Parathyroid adenoma (tissue), 2 donors: ENCODE measurements around the gene LAMA3.

Experiments
- H2AFZ ChIP-seq: fragments of 300-600 bp; sonication (generic); one replicate; pipeline ENCODE4 v1.7.0; 2017; ENCODE audit warnings: antibody characterized with exemption, mild to moderate bottlenecking
- H3K27ac ChIP-seq: fragments of 300-600 bp; sonication (generic); one replicate; pipeline ENCODE4 v1.7.0; 2017
- H3K27me3 ChIP-seq: fragments of 300-600 bp; sonication (generic); one replicate; pipeline ENCODE4 v1.7.0; 2017; ENCODE audit warnings: low read length; ENCODE audit not compliant: control insufficient read depth, insufficient read depth
- H3K36me3 ChIP-seq: fragments of 300-600 bp; sonication (generic); one replicate; pipeline ENCODE4 v1.7.0; 2017; ENCODE audit warnings: low read length; ENCODE audit not compliant: control insufficient read depth, insufficient read depth
- H3K4me1 ChIP-seq: fragments of 300-600 bp; sonication (generic); one replicate; pipeline ENCODE4 v1.7.0; 2017; ENCODE audit warnings: control low read depth
- H3K4me2 ChIP-seq: fragments of 300-600 bp; sonication (generic); one replicate; pipeline ENCODE4 v1.7.0; 2017; ENCODE audit warnings: low read length
- H3K4me3 ChIP-seq: fragments of 300-600 bp; sonication (generic); one replicate; pipeline ENCODE4 v1.7.0; 2017; ENCODE audit warnings: low read depth, low read length
- H3K79me2 ChIP-seq: fragments of 300-600 bp; sonication (generic); one replicate; pipeline ENCODE4 v1.7.0; 2017; ENCODE audit warnings: control low read depth
- H3K9ac ChIP-seq: fragments of 300-600 bp; sonication (generic); one replicate; pipeline ENCODE4 v1.7.0; 2017; ENCODE audit warnings: mild to moderate bottlenecking
- H3K9me3 ChIP-seq: fragments of 300-600 bp; sonication (generic); one replicate; pipeline ENCODE4 v1.7.0; 2017; ENCODE audit warnings: low read length; ENCODE audit not compliant: control insufficient read depth
- TF ChIP-seq, protein P1 (sequence below): fragments of 300-600 bp; sonication (generic); IDR thresholded peaks from one replicate; pipeline ENCODE4 v1.7.0; 2017; ENCODE audit warnings: antibody characterized with exemption, mild to moderate bottlenecking
- donor health status: primary hyperparathyroidism.

The LAMA3 gene

DNA sequence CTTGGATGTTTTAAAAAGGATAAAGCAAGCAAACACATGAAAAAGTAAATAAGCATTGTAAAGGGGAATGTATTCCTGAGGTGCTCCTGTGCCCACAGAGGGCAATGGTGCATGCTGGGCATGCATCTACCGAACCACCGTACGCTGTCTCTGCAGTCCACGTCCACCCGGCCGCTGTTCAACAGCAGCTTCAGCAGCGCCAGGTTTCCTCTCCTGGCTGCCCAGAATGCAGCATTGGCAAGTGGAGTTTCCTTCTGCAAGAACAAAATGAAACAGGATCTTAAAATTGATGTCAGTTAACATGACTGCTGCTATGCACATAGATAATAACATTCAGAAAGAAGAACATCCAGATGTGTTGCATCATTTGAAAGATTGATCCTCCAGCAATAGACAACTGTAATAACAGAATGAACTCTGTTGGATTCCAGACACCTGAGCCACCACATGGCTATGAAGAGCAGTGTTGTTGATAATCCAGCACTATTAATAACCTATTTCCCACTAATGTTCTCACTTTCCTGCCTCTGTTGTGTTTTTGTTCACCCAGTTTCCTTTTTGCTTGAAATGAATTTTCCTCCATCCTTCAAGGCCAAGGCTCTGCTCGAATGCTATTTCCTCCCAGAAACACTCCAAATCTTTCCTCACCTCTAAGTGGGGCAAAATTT, 40.2 kb upstream of the LAMA3 start:
- no peaks in the 10 kb centered on the region for H3K79me2 ChIP-seq
- H3K36me3 ChIP-seq: no peaks in the 10 kb centered on the region
- H3K9me3 ChIP-seq: no peaks in the 10 kb centered on the region
- TF ChIP-seq, protein P1, sequence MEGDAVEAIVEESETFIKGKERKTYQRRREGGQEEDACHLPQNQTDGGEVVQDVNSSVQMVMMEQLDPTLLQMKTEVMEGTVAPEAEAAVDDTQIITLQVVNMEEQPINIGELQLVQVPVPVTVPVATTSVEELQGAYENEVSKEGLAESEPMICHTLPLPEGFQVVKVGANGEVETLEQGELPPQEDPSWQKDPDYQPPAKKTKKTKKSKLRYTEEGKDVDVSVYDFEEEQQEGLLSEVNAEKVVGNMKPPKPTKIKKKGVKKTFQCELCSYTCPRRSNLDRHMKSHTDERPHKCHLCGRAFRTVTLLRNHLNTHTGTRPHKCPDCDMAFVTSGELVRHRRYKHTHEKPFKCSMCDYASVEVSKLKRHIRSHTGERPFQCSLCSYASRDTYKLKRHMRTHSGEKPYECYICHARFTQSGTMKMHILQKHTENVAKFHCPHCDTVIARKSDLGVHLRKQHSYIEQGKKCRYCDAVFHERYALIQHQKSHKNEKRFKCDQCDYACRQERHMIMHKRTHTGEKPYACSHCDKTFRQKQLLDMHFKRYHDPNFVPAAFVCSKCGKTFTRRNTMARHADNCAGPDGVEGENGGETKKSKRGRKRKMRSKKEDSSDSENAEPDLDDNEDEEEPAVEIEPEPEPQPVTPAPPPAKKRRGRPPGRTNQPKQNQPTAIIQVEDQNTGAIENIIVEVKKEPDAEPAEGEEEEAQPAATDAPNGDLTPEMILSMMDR: no peak
- no peak overlapping the region for H2AFZ ChIP-seq
- no peak overlapping the region for H3K27ac ChIP-seq
- no peaks in the 10 kb centered on the region for H3K27me3 ChIP-seq
- H3K4me2 ChIP-seq: no peak overlapping the region
- H3K4me1 ChIP-seq: no peaks in the 10 kb centered on the region
- no peak overlapping the region for H3K9ac ChIP-seq
- no peak overlapping the region for H3K4me3 ChIP-seq

DNA sequence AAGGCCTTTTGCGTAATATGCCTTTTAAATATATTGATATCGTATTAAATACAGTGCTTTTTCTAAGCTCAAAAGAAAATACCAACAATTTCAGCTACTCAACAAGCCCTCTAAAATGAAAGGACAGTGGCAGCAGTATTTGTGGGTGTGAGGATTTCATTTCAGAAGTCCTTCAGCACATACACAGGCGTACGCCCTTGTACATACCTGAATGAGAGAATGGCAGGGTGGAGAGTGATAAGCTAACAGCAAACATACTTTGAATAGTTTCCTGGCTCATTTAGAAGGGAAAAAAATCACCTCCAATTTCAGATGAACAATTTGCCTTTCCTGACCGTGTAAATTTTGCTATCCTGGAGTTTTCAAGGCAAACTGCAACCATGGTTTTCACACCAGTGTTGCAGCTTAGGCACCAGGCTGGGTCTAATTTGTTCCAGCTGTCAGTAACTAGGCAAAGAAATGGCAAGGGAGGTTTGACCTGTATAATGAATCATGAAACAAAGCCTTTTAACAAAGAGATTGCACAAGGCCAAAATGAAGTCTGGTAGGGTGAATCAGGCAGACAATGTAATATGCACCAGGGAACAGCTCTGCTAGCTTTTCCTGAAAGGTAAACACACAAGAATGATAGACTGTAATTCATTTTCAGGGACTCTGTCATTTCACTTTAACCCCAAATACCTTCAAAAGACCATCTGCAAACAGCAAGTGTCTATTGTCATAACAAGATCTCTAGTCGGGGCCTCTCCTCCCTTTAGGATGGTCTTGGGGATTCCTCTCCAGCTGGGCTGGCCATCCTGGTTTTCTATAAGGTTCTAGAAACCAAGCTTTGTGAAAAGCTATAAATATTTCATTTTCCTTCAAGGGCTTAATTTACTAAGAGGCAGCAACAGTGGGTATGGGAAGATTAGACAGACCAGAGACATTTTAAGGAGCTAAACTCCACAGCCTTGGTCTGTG, 38.0 kb upstream of the LAMA3 start:
- H3K27me3 ChIP-seq: no peaks in the 10 kb centered on the region
- H3K9ac ChIP-seq: no peak overlapping the region
- no peaks in the 10 kb centered on the region for H3K79me2 ChIP-seq
- no peak overlapping the region for H2AFZ ChIP-seq
- TF ChIP-seq, protein P1: no peak
- no peak overlapping the region for H3K4me2 ChIP-seq
- H3K4me3 ChIP-seq: no peak overlapping the region
- no peak overlapping the region for H3K27ac ChIP-seq
- no peaks in the 10 kb centered on the region for H3K36me3 ChIP-seq
- H3K4me1 ChIP-seq: no peaks in the 10 kb centered on the region
- no peaks in the 10 kb centered on the region for H3K9me3 ChIP-seq

DNA sequence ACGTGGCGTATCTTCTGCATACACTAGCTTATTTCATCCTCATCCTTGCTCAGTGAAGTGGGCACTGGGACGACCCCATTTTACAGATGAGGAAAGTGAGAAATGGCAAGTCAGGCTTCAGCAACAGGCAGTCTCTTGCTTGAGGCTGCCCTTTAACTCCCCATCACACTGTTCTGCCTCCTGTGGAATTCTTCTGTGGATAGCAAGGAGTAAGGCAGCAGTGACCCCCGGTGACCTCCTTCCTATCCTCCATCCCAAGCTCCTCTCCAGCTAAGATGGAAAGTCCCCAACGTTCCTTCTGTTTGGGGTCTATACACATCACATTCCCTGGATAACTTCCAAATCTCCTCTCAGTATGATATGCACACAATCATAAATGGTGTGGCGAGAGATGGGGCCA, 37.0 kb upstream of the LAMA3 start:
- H3K4me3 ChIP-seq: no peak overlapping the region
- H3K4me1 ChIP-seq: no peaks in the 10 kb centered on the region
- no peaks in the 10 kb centered on the region for H3K27me3 ChIP-seq
- H3K9me3 ChIP-seq: no peaks in the 10 kb centered on the region
- no peak overlapping the region for H3K9ac ChIP-seq
- H3K36me3 ChIP-seq: no peaks in the 10 kb centered on the region
- H3K79me2 ChIP-seq: no peaks in the 10 kb centered on the region
- TF ChIP-seq, protein P1: no peak
- no peak overlapping the region for H2AFZ ChIP-seq
- no peak overlapping the region for H3K4me2 ChIP-seq
- no peak overlapping the region for H3K27ac ChIP-seq

DNA sequence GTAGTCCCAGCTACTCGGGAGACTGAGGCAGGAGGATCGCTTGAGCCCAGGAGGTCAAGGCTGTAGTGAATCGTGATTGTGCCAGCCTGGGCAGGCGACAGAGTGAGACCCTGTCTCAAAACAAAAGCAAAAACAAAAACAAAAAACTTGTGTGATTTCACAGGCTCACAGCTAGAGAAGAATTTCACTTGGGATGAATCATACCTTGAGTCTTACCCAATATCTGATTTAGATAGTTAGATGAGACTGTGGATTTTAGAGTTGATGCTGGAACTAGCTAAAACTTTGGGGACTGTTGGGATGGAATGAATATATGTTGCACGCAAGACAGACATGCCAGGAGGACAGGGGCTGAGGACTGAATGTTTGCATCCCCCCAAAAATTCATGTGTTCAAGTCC, 31.0 kb upstream of the LAMA3 start:
- TF ChIP-seq, protein P1: no peak
- no peak overlapping the region for H3K9ac ChIP-seq
- H3K79me2 ChIP-seq: no peaks in the 10 kb centered on the region
- H3K36me3 ChIP-seq: no peaks in the 10 kb centered on the region
- H3K27me3 ChIP-seq: no peaks in the 10 kb centered on the region
- no peak overlapping the region for H2AFZ ChIP-seq
- H3K4me1 ChIP-seq: peaks cover 4% of the 10 kb centered on the region
- H3K4me3 ChIP-seq: no peak overlapping the region
- H3K27ac ChIP-seq: no peak overlapping the region
- H3K9me3 ChIP-seq: no peaks in the 10 kb centered on the region
- no peak overlapping the region for H3K4me2 ChIP-seq
